ENCODE results near the gene GJB2.

Gene GJB2

GRCh38 chr13:20192158-20192835, 441 bp downstream of the GJB2 start:
- DNase-seq (ENCODE audit: low read depth): no peak

DNA sequence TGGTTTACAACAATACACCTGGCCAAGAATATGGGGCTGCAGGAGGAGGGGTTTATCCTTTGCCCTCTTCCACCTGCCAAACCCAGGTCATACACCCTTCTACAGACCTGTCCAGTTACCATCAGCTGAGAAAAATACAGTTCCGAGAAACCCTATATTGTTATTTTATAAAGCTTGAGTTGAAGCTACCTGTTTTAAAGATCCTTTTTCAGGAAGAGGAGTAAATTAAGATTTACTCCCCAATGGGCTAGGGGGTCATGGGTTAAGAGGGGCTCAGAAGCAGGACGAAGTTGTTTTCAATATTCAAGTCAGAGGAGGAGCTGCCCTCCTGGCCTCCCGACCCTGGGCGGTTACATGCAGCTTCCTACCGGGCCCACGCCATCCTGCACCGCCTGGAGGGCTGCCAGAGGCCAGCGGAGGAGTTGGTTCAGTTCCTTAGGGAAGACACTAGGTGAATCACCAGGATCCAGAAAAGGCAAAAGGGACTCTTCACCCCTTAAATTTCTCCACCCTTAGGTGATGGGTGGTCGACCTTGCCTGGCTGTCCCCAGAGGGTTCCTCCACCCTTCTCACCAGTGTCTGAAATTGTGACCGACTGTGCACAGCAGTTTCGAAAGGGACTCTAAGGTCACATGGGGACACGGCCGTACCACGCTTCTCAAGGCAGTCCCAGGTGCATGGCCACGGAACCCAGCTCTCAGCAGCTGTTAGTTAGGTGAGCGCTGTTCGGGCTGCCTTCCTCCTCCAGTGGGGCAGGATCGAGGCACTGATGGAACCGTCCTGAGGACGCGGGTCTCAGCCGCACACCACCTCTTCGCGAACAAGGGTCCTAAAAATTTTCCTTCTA, 1.2 kb downstream of the GJB2 start:
- DNase-seq (ENCODE audit: low read depth): no peak

GRCh38 chr13:20190481-20191310, 2.0 kb downstream of the GJB2 start:
- DNase-seq (ENCODE audit: low read depth): no peak

DNA sequence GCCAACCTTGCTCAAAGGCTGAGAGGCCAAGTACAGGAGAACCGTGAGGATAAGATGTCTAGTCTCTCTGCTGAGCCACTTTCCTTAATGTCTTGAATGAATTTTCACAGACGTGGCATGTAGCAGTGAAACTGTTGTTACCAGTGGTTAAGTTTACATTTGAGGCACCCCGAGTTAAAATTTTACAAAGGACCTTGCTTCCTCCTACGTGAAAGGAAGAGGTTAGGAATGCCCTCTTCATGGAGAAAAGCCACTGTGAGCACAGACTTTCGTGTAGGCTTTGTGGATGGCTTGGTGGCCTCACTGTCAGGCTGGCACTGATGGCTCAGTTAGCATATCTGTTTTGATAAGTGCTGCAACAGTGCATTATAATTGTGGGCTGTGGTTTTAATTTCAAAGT, 2.7 kb downstream of the GJB2 start:
- no peak for DNase-seq (ENCODE audit: low read depth)

- no peak for DNase-seq (ENCODE audit: low read depth)
These were observed 3.8 kb downstream of the GJB2 start for GRCh38 chr13:20188667-20189553.

DNA sequence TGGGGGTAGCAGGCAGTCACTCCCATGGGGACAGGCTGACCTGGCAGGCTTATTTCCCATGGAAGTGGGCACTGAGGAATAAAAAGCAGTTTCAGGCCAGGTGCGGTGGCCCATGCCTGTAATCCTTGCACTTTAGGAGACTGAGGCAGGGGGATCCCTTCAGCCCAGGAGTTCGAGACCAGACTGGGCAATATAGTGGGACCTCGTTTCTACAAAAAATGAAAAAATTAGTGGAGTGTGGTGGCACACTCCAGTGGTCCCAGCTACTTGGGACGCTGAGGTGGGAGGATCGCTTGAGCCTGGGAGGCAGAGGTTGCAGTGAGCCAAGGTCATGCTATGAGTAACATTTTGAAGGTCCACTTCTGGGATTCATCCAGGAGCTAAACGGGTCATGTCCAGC, 6.0 kb downstream of the GJB2 start:
- no peak for DNase-seq (ENCODE audit: low read depth)

GRCh38 chr13:20185366-20186056, 7.2 kb downstream of the GJB2 start:
- no peak for DNase-seq (ENCODE audit: low read depth)

GRCh38 chr13:20182231-20182846, 10.4 kb downstream of the GJB2 start:
- peak; percentile 39 for DNase-seq (ENCODE audit: low read depth)

- no peak for DNase-seq (ENCODE audit: low read depth)
These were observed 11.6 kb downstream of the GJB2 start for GRCh38 chr13:20181188-20181587.

DNA sequence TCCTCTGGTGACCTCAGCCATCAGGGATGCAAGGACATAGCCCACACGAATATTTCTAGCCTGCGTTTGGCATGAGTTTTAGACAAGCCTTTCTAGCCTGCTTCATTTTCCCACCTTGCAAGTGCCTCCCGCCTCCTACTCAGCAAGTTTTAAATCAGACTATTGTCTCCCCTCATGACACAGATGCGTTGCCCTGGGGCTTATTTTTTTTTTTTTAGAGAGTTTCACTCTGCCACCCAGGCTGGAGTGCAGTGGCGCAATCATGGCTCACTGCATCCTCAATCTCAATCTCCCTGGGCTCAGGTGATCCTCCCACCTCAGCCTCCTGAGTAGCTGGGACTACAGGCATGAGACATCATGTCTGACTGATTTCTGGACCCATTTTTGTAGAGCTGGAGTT, 14.6 kb downstream of the GJB2 start:
- DNase-seq (ENCODE audit: low read depth): no peak

GRCh38 chr13:20177049-20177831, 15.5 kb downstream of the GJB2 start:
- DNase-seq (ENCODE audit: low read depth): no peak

GRCh38 chr13:20175907-20176652, 16.7 kb downstream of the GJB2 start:
- no peak for DNase-seq (ENCODE audit: low read depth)

DNA sequence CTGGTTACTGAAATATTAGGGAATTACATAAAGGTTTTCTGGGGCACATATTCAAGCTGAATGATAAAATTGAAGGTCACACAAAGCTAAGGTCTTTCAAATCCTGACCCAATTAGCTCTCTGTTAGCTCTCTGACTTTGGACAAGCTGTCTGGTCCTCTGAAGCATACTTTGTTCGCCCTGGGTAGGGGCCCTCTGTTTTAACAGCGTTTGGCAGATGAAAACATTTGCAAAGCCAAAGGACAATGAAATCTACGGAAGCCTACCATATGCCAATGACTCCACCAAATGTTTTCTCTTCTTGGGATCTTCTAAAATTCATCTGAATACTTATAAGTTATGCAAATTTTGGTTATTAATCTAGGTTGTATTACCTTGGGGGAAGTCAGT, 17.3 kb downstream of the GJB2 start:
- DNase-seq (ENCODE audit: low read depth): no peak

GRCh38 chr13:20174656-20175405, 17.9 kb downstream of the GJB2 start:
- peak; percentile 77 for DNase-seq (ENCODE audit: low read depth)

- DNase-seq (ENCODE audit: low read depth): no peak
These were observed 19.5 kb downstream of the GJB2 start for GRCh38 chr13:20173116-20173746.

- DNase-seq (ENCODE audit: low read depth): no peak
These were observed 21.4 kb downstream of the GJB2 start for GRCh38 chr13:20171364-20171763.

DNA sequence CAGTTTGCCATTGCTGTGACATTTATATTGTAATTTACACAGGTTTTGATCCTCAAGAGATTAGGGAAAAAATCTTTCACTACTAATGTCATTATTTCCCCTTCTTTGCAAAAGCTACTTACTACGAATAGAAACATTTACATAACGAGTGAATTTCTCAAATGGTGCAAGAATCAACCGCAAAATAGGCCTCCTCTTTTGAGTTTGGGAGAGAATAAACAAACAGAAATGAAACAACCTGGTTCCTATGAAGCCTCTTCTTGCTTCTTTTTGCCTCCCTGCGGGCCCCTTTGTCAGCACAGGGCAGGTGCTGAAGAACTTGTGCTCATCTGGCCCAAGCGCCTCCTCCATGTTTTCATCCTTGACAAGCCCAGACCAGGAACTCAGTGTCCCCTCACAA, 21.8 kb downstream of the GJB2 start:
- DNase-seq (ENCODE audit: low read depth): no peak

- no peak for DNase-seq (ENCODE audit: low read depth)
These were observed 24.3 kb downstream of the GJB2 start for GRCh38 chr13:20168396-20168795.

All from stimulated activated CD4-positive, alpha-beta T cell treated with anti-CD3 and anti-CD28 coated beads, Interleukin-2, amount 100 ng/mL, for 4 hours (primary cell).